H9 (cell line): ENCODE measurements around the gene PITPNM1. TPM values are rescaled to one million over a fixed set of nuclear protein-coding genes. Genes with fewer than 3 reads are reported as not detected.

Source experiments
- DNase-seq: peaks from one replicate; pipeline ENCODE4 v3.0.0-alpha.2; 2017
- H2AFZ ChIP-seq: one replicate; pipeline ENCODE4 v1.6.1; 2013; ENCODE audit warnings: mild to moderate bottlenecking, low read length, control low read depth, moderate library complexity
- H2AK5ac ChIP-seq: 2 replicates; pipeline ENCODE4 v1.6.1; 2013; ENCODE audit warnings: low read length, control low read depth, mixed read lengths; ENCODE audit not compliant: insufficient read length
- H2BK120ac ChIP-seq: one replicate; pipeline ENCODE4 v1.6.1; 2013; ENCODE audit warnings: low read depth, mild to moderate bottlenecking, low read length, control low read depth, inconsistent platforms; ENCODE audit not compliant: poor library complexity, severe bottlenecking
- H2BK12ac ChIP-seq: 2 replicates; pipeline ENCODE4 v1.6.1; 2013; ENCODE audit warnings: low read length, control low read depth, mixed read lengths, low read depth; ENCODE audit not compliant: insufficient read length
- H2BK15ac ChIP-seq: 2 replicates; pipeline ENCODE4 v1.6.1; 2013; ENCODE audit warnings: low read depth, low read length, control low read depth
- H2BK20ac ChIP-seq: one replicate; pipeline ENCODE4 v1.6.1; 2013; ENCODE audit warnings: low read depth, mild to moderate bottlenecking, low read length, control low read depth, inconsistent platforms; ENCODE audit not compliant: poor library complexity, severe bottlenecking
- H2BK5ac ChIP-seq: 2 replicates; pipeline ENCODE4 v1.6.1; 2013; ENCODE audit warnings: low read length, control low read depth, mixed read lengths; ENCODE audit not compliant: insufficient read length
- H3K14ac ChIP-seq: 2 replicates; pipeline ENCODE4 v1.6.1; 2013; ENCODE audit warnings: low read length, control low read depth; ENCODE audit not compliant: insufficient read depth
- H3K18ac ChIP-seq: 2 replicates; pipeline ENCODE4 v1.6.1; 2013; ENCODE audit warnings: low read depth, mild to moderate bottlenecking, mixed read lengths, low read length, control low read depth; ENCODE audit not compliant: insufficient read length
- H3K23ac ChIP-seq: 2 replicates; pipeline ENCODE4 v1.6.1; 2013; ENCODE audit warnings: low read length, control low read depth, mixed read lengths, low read depth; ENCODE audit not compliant: insufficient read length
- H3K23me2 ChIP-seq: 2 replicates; pipeline ENCODE4 v1.6.1; 2013; ENCODE audit warnings: low read depth, mild to moderate bottlenecking, mixed read lengths, low read length, control low read depth; ENCODE audit not compliant: insufficient read length, poor library complexity, severe bottlenecking
- H3K27ac ChIP-seq: 2 replicates; pipeline ENCODE4 v1.5.1; 2013; ENCODE audit warnings: low read length, control low read depth, mixed read lengths, low read depth; ENCODE audit not compliant: insufficient read length
- H3K27me3 ChIP-seq: 2 replicates; pipeline ENCODE4 v1.6.1; 2013; ENCODE audit warnings: low read length, control low read depth, inconsistent platforms; ENCODE audit not compliant: insufficient read depth
- H3K4ac ChIP-seq: 2 replicates; pipeline ENCODE4 v1.6.1; 2013; ENCODE audit warnings: low read depth, mild to moderate bottlenecking, control low read depth, inconsistent platforms, low read length, moderate library complexity
- H3K4me1 ChIP-seq: 2 replicates; pipeline ENCODE4 v1.6.1; 2013; ENCODE audit warnings: low read length, control low read depth, inconsistent platforms; ENCODE audit not compliant: insufficient read depth
- H3K4me2 ChIP-seq: 2 replicates; pipeline ENCODE4 v1.6.1; 2013; ENCODE audit warnings: low read length, control low read depth, mixed read lengths; ENCODE audit not compliant: insufficient read length, insufficient read depth
- H3K56ac ChIP-seq: 2 replicates; pipeline ENCODE4 v1.6.1; 2013; ENCODE audit warnings: low read depth, mild to moderate bottlenecking, mixed read lengths, low read length, control low read depth; ENCODE audit not compliant: insufficient read length
- H3K79me1 ChIP-seq: 2 replicates; pipeline ENCODE4 v1.6.1; 2013; ENCODE audit warnings: low read depth, mild to moderate bottlenecking, moderate library complexity, low read length, control low read depth, inconsistent platforms; ENCODE audit not compliant: insufficient read depth, poor library complexity, severe bottlenecking
- H3K79me2 ChIP-seq: 2 replicates; pipeline ENCODE4 v1.6.1; 2013; ENCODE audit warnings: low read length, control low read depth, inconsistent platforms; ENCODE audit not compliant: insufficient read depth
- H3K9ac ChIP-seq: 2 replicates; pipeline ENCODE4 v1.6.1; 2013; ENCODE audit warnings: low read length, control low read depth, mixed read lengths; ENCODE audit not compliant: insufficient read length; ENCODE audit errors: extremely low read depth
- H3K9me3 ChIP-seq: one replicate; pipeline ENCODE4 v1.6.1; 2013; ENCODE audit warnings: low read depth, low read length, inconsistent platforms; ENCODE audit not compliant: control insufficient read depth
- H3T11ph ChIP-seq: one replicate; pipeline ENCODE4 v1.6.1; 2013; ENCODE audit warnings: mild to moderate bottlenecking, low read length, control low read depth, inconsistent platforms
- H4K20me1 ChIP-seq: one replicate; pipeline ENCODE4 v1.6.1; 2013; ENCODE audit not compliant: control insufficient read depth, insufficient read length, insufficient read depth
- H4K5ac ChIP-seq: 2 replicates; pipeline ENCODE4 v1.6.1; 2013; ENCODE audit warnings: low read depth, mild to moderate bottlenecking, mixed read lengths, low read length, control low read depth; ENCODE audit not compliant: insufficient read length
- H4K8ac ChIP-seq: replicated peaks from 2 replicates; pipeline ENCODE4 v1.6.1; 2013; ENCODE audit warnings: low read length, control low read depth, mixed read lengths, low read depth; ENCODE audit not compliant: insufficient read length
- H4K91ac ChIP-seq: 2 replicates; pipeline ENCODE4 v1.6.1; 2013; ENCODE audit warnings: low read depth, mild to moderate bottlenecking, moderate library complexity, mixed read lengths, low read length, control low read depth; ENCODE audit not compliant: insufficient read length
- H3K27ac Mint-ChIP-seq, 3 experiments: 2 replicates in 2 of 3; 3 replicates in 1 of 3; pipeline ENCODE4 v1.8.0; 2020 to 2021; ENCODE audit warnings: mixed read lengths in 3 of 3, mild to moderate bottlenecking in 1 of 3, moderate library complexity in 1 of 3
- H3K27me3 Mint-ChIP-seq: 2 replicates; pipeline ENCODE4 v1.8.0; 2021; ENCODE audit warnings: low read depth, mild to moderate bottlenecking, moderate library complexity, mixed read lengths
- H3K36me3 Mint-ChIP-seq, 3 experiments: 2 replicates in 2 of 3; 3 replicates in 1 of 3; pipeline ENCODE4 v1.8.0; 2020 to 2021; ENCODE audit warnings: low read depth in 3 of 3, mixed read lengths in 3 of 3; ENCODE audit not compliant: insufficient read depth in 1 of 3
- H3K4me1 Mint-ChIP-seq, 2 experiments: 2 replicates each; pipeline ENCODE4 v1.8.0; 2020; ENCODE audit warnings: mixed read lengths in 2 of 2
- H3K4me3 Mint-ChIP-seq, 2 experiments: 2 replicates in 1 of 2; 3 replicates in 1 of 2; pipeline ENCODE4 v1.8.0; 2020 to 2021; ENCODE audit warnings: mild to moderate bottlenecking in 2 of 2, mixed read lengths in 2 of 2, moderate library complexity in 1 of 2
- H3K9me3 Mint-ChIP-seq, 2 experiments: 2 replicates in 1 of 2; 3 replicates in 1 of 2; pipeline ENCODE4 v1.8.0; 2020; ENCODE audit warnings: mild to moderate bottlenecking in 2 of 2, mixed read lengths in 2 of 2, moderate library complexity in 1 of 2
- CTCF ChIP-seq: fragments of 200-600 bp; sonication (generic); conservative IDR thresholded peaks from 3 replicates; pipeline ENCODE4 v1.8.0; 2021; ENCODE audit warnings: antibody characterized with exemption, mild to moderate bottlenecking
- WGBS: extraction: QIAGEN DNeasy Blood & Tissue Kit; methylation state at CpG from one replicate; pipeline ENCODE4 v1.1.7; 2013; ENCODE audit warnings: missing lambda C conversion rate, low lambda C conversion rate, mixed read lengths; ENCODE audit not compliant: insufficient read length; ENCODE audit errors: extremely low coverage; 5-methylcytosine and 5-hydroxymethylcytosine counted together
- total RNA-seq: library from RNA; stranded (reverse); gene quantifications from 2 replicates; pipeline ENCODE4 v1.2.1, GENCODE V29; 2021

The PITPNM1 gene
- total RNA-seq, 1 experiment from 2014 or later: 43.5 TPM

DNA sequence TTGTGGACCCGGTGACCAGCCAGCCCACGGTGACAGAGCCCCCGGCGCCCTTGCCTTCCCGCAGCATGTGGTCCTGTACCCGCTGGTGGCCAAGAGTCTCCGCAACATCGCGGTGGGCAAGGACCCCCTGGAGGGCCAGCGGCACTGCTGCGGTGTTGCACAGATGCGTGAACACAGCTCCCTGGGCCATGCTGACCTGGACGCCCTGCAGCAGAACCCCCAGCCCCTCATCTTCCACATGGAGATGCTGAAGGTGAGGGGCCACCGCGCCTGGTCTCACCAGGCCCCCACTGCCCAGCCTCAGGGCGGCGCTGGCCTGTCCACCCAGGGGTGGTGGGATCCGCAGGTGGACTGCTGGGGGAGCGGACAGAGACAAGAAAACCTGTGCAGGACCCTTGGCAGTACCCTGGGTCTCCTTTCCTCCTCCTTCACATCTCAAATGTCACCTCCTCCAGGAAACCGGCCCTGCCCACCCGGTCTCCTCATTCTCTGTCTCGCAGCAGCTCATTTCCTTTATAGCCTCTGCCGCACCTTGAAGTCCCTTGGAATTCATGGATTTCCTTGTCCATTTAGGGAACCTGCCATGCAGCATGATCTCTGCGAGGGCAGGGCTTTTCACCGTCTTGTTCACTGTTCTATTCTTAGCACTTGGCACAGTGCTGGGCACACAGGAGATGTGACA lies 15.8 kb downstream of the PITPNM1 start:
- Histone ChIP-seq H2BK15ac (no peak overlapping the region), H4K91ac (no peak overlapping the region), H3K27ac (no peak overlapping the region), H3K56ac (no peak overlapping the region), H3K14ac (no peak overlapping the region), H3K79me2 (no peaks in the 10 kb centered on the region), H2BK20ac (no peak overlapping the region), H4K5ac (no peak overlapping the region), H2BK5ac (no peak overlapping the region), H2AK5ac (no peak overlapping the region), H3K79me1 (no peaks in the 10 kb centered on the region), H3K18ac (no peak overlapping the region), H2BK12ac (no peak overlapping the region), H4K8ac (no peak overlapping the region), H3K9me3 (no peaks in the 10 kb centered on the region), H3K23me2 (no peaks in the 10 kb centered on the region), H3K27me3 (no peaks in the 10 kb centered on the region), H3K4me1 (no peaks in the 10 kb centered on the region), H3K4me2 (no peak overlapping the region), H3K9ac (no peak overlapping the region), H2AFZ (no peak overlapping the region), H2BK120ac (no peak overlapping the region), H3K4ac (no peak overlapping the region), H3K23ac (no peak overlapping the region), H4K20me1 (no peaks in the 10 kb centered on the region), H3T11ph (no peak overlapping the region)
- H3K9me3 Mint-ChIP-seq: no peaks in the 10 kb centered on the region
- no peak for TF ChIP-seq CTCF
- H3K36me3 Mint-ChIP-seq: peaks cover 8 to 32% (median 20%) of the 10 kb centered on the region in 3 experiments; a peak in 6 of 7 replicates
- H3K4me3 Mint-ChIP-seq: no peak overlapping the region; a peak in 1 of 5 replicates
- no CpG with 5 or more reads among the region's 25 CpGs for WGBS
- peaks cover 10 to 11% of the 10 kb centered on the region in 2 experiments for H3K4me1 Mint-ChIP-seq
- peak overlapping the region in 1 of 3 experiments; percentile 16; a peak in 1 of 7 replicates for H3K27ac Mint-ChIP-seq
- peaks cover 3% of the 10 kb centered on the region for H3K27me3 Mint-ChIP-seq
- DNase-seq: no peak
